Endothelial cell of umbilical vein (primary cell): ENCODE data around the gene MLYCD. TPM values are rescaled to one million over a fixed set of nuclear protein-coding genes. Genes with fewer than 3 reads are reported as not detected.

ENCODE experiments used
- BruUV-seq: library from RNA; stranded (reverse); fragments of 400-500 nt; replicated peaks from 2 replicates; lab custom pipeline; 2021; lab: Mats Ljungman, UMichigan
- CTCF ChIA-PET: fragments of 300-600, 350-600 bp; sonication (Branson Sonifier 250); formaldehyde crosslinking; loops from one replicate; lab custom pipeline; 2021; ENCODE audit warnings: antibody characterized with exemption, inconsistent platforms; lab: Charles Lee
- POLR2A ChIA-PET: fragments of 300-600, 350-600 bp; sonication (Branson Sonifier 250); formaldehyde crosslinking; loops from one replicate; lab custom pipeline; 2021; ENCODE audit warnings: antibody characterized with exemption, inconsistent platforms; lab: Charles Lee
- DNase-seq: peaks from one replicate; pipeline ENCODE4 v3.0.0-alpha.2; 2011; ENCODE audit warnings: low read depth, low spot score
- FAIRE-seq: peaks from 2 replicates; lab custom pipeline; 2011; peaks lifted over from hg19 to GRCh38; lab: Jason Lieb, UNC
- H2AFZ ChIP-seq: 2 replicates; pipeline ENCODE4 v1.6.0; 2012; ENCODE audit warnings: low read depth, low read length, control low read depth, inconsistent platforms
- H3K27ac ChIP-seq: 2 replicates; pipeline ENCODE4 v1.5.1; 2011; ENCODE audit warnings: low read depth, mild to moderate bottlenecking, control low read depth, low read length, moderate library complexity; ENCODE audit not compliant: insufficient read depth
- H3K27me3 ChIP-seq, 2 experiments: 2 replicates each; pipeline versions ENCODE4 v1.6.0 to v1.6.1; 2011; ENCODE audit warnings: low read length in 2 of 2, mixed read lengths in 1 of 2; ENCODE audit not compliant: control insufficient read depth in 2 of 2, insufficient read depth in 2 of 2
- H3K36me3 ChIP-seq, 2 experiments: 2 replicates in 1 of 2; 3 replicates in 1 of 2; pipeline ENCODE4 v1.5.1; 2011; ENCODE audit warnings: low read length in 2 of 2, mild to moderate bottlenecking in 1 of 2, moderate library complexity in 1 of 2; ENCODE audit not compliant: control insufficient read depth in 2 of 2, insufficient read depth in 2 of 2; ENCODE audit errors: extremely low read depth in 1 of 2
- H3K4me1 ChIP-seq: 3 replicates; pipeline ENCODE4 v1.5.1; 2011; ENCODE audit warnings: mild to moderate bottlenecking, low read length; ENCODE audit not compliant: control insufficient read depth, insufficient read depth; ENCODE audit errors: extremely low read depth
- H3K4me2 ChIP-seq: 2 replicates; pipeline ENCODE4 v1.6.1; 2011; ENCODE audit warnings: low read length, control low read depth, mixed read lengths; ENCODE audit not compliant: insufficient read depth
- H3K4me3 ChIP-seq, 3 experiments: fragments of 200-600 bp in 1 of 3; sonication (generic), shearing (Covaris generic) in 1 of 3; replicated peaks in 1 of 3; 2 replicates each; pipeline ENCODE4 v1.5.1; 2011 to 2016; ENCODE audit warnings: control low read depth in 3 of 3, low read length in 3 of 3, mild to moderate bottlenecking in 2 of 3, inconsistent platforms in 1 of 3, low read depth in 1 of 3, moderate library complexity in 1 of 3; ENCODE audit not compliant: insufficient read depth in 1 of 3
- H3K79me2 ChIP-seq: 2 replicates; pipeline ENCODE4 v1.6.0; 2012; ENCODE audit warnings: low read length, inconsistent platforms; ENCODE audit not compliant: control insufficient read depth, insufficient read depth
- H3K9ac ChIP-seq: replicated peaks from 2 replicates; pipeline ENCODE3; 2011; ENCODE audit warnings: low read length, control low read depth; ENCODE audit not compliant: insufficient read depth; ENCODE audit errors: extremely low read depth
- H3K9me1 ChIP-seq: replicated peaks from 3 replicates; pipeline ENCODE4 v1.6.0; 2011; ENCODE audit warnings: mild to moderate bottlenecking, low read length; ENCODE audit not compliant: control insufficient read depth, insufficient read depth; ENCODE audit errors: extremely low read depth
- H3K9me3 ChIP-seq: replicated peaks from 2 replicates; pipeline ENCODE4 v1.5.1; 2012; ENCODE audit warnings: low read length, inconsistent platforms; ENCODE audit not compliant: control insufficient read depth, insufficient read depth
- H4K20me1 ChIP-seq: replicated peaks from 2 replicates; pipeline ENCODE3; 2011; ENCODE audit warnings: mild to moderate bottlenecking, low read length; ENCODE audit not compliant: control insufficient read depth, insufficient read depth; ENCODE audit errors: extremely low read depth
- CTCF ChIP-seq, 2 donors: IDR thresholded peaks; 1 replicate in 1 of 2; 2 replicates in 1 of 2; pipeline ENCODE4 v1.5.1; 2011; ENCODE audit warnings: low read length in 2 of 2, mild to moderate bottlenecking in 2 of 2, moderate library complexity in 2 of 2, control low read depth in 1 of 2, inconsistent platforms in 1 of 2, low read depth in 1 of 2; ENCODE audit not compliant: insufficient read depth in 1 of 2; ENCODE audit errors: extremely low read depth in 1 of 2
- EZH2 ChIP-seq: IDR thresholded peaks from 2 replicates; pipeline ENCODE4 v1.6.1; 2012; ENCODE audit warnings: borderline replicate concordance, low read depth, mild to moderate bottlenecking, moderate library complexity, low read length, inconsistent platforms; ENCODE audit not compliant: severe bottlenecking
- FOS ChIP-seq: IDR thresholded peaks from 2 replicates; pipeline ENCODE4 v1.6.1; 2011; ENCODE audit warnings: mild to moderate bottlenecking, low read length, moderate library complexity, borderline replicate concordance; ENCODE audit not compliant: insufficient read depth
- GATA2 ChIP-seq: IDR thresholded peaks from 2 replicates; pipeline ENCODE4 v1.7.0; 2011; ENCODE audit warnings: low read depth, mild to moderate bottlenecking, moderate library complexity, mixed read lengths, low read length; ENCODE audit not compliant: insufficient read length, insufficient read depth
- JUN ChIP-seq: IDR thresholded peaks from 2 replicates; pipeline ENCODE4 v1.6.1; 2011; ENCODE audit warnings: borderline replicate concordance, low read depth; ENCODE audit not compliant: insufficient read length, insufficient read depth
- MYC ChIP-seq: IDR thresholded peaks from one replicate; pipeline ENCODE4 v1.6.1; 2011; ENCODE audit warnings: mild to moderate bottlenecking, low read depth, low read length
- POLR2A ChIP-seq: IDR thresholded peaks from 2 replicates; pipeline ENCODE4 v1.6.1; 2012; ENCODE audit warnings: low read depth, mild to moderate bottlenecking, control low read depth, low read length
- POLR2AphosphoS5 ChIP-seq: IDR thresholded peaks from 2 replicates; pipeline ENCODE4 v1.6.1; 2012; ENCODE audit warnings: low read depth, mild to moderate bottlenecking, control low read depth, low read length, moderate library complexity; ENCODE audit not compliant: insufficient read depth
- dilution Hi-C: fragments of 300-500 bp; cut with MboI; formaldehyde crosslinking; loops from one replicate; pipeline ENCODE4 v1.15.0; 2019; ENCODE audit warnings: low sequenced_read_pairs; ENCODE audit not compliant: extremely low pct_ligation_motif_present
- intact Hi-C: fragments of 100-400 bp; cut with micrococcal nuclease; formaldehyde crosslinking; loops from one replicate; pipeline ENCODE4 v1.10.0; 2022
- polyA plus RNA-seq, 4 experiments: library from polyadenylated mRNA; depleted of rRNA in 3 of 4; stranded (reverse) in 3 of 4; unstranded in 1 of 4; fragments of >200 nt; gene quantifications; 2 replicates each; pipeline versions ENCODE4 v1.2.1 to v1.2.3, GENCODE V29; 2011 to 2012; ENCODE audit warnings: missing spikeins in 1 of 4
- total RNA-seq: library from RNA; stranded (reverse); gene quantifications from 2 replicates; pipeline ENCODE4 v1.2.3, GENCODE V29; 2021
- TF ChIP-seq, protein P1 (sequence below): IDR thresholded peaks from 2 replicates; pipeline ENCODE4 v1.6.1; 2011; ENCODE audit not compliant: insufficient read depth, insufficient read length

MLYCD gene
- total and polyA plus RNA-seq, 2 donors (not counting 3 experiments of a cell fraction or from before 2014, with no cell fraction given), result 2.0 to 3.4 TPM

DNA sequence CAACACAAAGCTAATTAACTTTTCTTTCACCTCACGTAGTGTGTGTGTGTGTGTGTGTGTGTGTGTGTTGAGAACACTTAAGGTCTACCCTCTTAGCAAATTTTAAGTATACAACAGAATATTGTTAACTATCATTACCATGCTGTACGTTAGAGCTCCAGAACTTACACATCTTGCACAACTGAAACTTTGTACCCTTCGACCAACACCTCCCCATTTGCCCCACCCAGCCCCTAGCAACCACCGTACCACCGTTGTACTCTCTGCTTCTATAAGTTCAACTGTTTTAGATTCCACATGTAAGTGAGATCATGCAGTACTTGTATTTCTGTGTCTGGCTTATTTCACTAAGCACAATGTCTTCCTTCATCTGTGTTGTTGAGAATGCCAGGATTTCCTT lies 28.1 kb upstream of the MLYCD start:
- CTCF ChIA-PET, result no interaction called here
- no peak overlapping the region for H3K9ac ChIP-seq

More for the DNA sequence above, 28.1 kb upstream of the MLYCD start:
- no peaks in the 10 kb centered on the region for H3K9me1 ChIP-seq
- no peak for FAIRE-seq
- H2AFZ ChIP-seq, result no peak overlapping the region
- no peak for DNase-seq
- no TSS peak for BruUV-seq
- no peaks in the 10 kb centered on the region for H3K9me3 ChIP-seq
- H3K36me3 ChIP-seq, result no peaks in the 10 kb centered on the region
- no peaks in the 10 kb centered on the region for H3K79me2 ChIP-seq
- TF ChIP-seq FOS (no peak), CTCF (IDR thresholded peaks at IDR 0.05; ENCODE audit: extremely low read depth in 1 of 2, insufficient read depth in 1 of 2, low read depth in 1 of 2, low read length in 2 of 2) (no peak), MYC (no peak), POLR2AphosphoS5 (no peak), JUN (no peak), GATA2 (no peak), POLR2A (no peak), EZH2 (no peak)
- TF ChIP-seq, protein P1, sequence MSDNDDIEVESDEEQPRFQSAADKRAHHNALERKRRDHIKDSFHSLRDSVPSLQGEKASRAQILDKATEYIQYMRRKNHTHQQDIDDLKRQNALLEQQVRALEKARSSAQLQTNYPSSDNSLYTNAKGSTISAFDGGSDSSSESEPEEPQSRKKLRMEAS, result no peak
- H3K27me3 ChIP-seq, result peaks cover 9 to 26% of the 10 kb centered on the region in 2 experiments
- intact Hi-C loops (no loop called here), dilution Hi-C loops (no loop called here)
- H3K27ac ChIP-seq, result no peak overlapping the region
- POLR2A ChIA-PET, result no interaction called here
- H4K20me1 ChIP-seq, result no peaks in the 10 kb centered on the region
- H3K4me1 ChIP-seq, result no peaks in the 10 kb centered on the region
- no peak overlapping the region for H3K4me2 ChIP-seq
- H3K4me3 ChIP-seq, result no peak overlapping the region
